Measurements from ENCODE around the gene CISD1. TPM values are rescaled to one million over a fixed set of nuclear protein-coding genes. Genes with fewer than 3 reads are reported as not detected.

Gene CISD1
- total and polyA plus RNA-seq, 9 of the 15 experiments (the other 6 are each of a cell fraction or from before 2014, with no cell fraction given): 35.8 to 342 (median 118) TPM

GRCh38 chr10:58334817-58335305 is 65.9 kb downstream of the CISD1 start, which contains the start of gene UBE2D1 (continued):
- TF ChIP-seq RBM34 (IDR thresholded peaks at IDR 0.05; ENCODE audit: borderline replicate concordance, insufficient read depth, low read length) (0 out of 2 replicates have a peak, but pooled peaks have one; percentile 81), CTBP1 (IDR thresholded peaks at IDR 0.05; ENCODE audit: borderline replicate concordance) (peak; percentile 76), KAT7 (CRISPR knock-in tag; IDR thresholded peaks at IDR 0.05; ENCODE audit: borderline replicate concordance) (peak; percentile 69; the same call in 1 of the 2 replicates), SAFB (IDR thresholded peaks at IDR 0.05; ENCODE audit: borderline replicate concordance, low read depth, low read length) (peak; percentile 13; the same call in 1 of the 2 replicates), POLR2AphosphoS5 (IDR thresholded peaks at IDR 0.05; ENCODE audit: control insufficient read depth, insufficient read depth, low read depth, low read length) (peak; percentile 86), SAP30 (IDR thresholded peaks at IDR 0.05; ENCODE audit: borderline replicate concordance, insufficient read depth, low read depth, low read length, poor library complexity, severe bottlenecking) (peak; percentile 85), TCF7 (IDR thresholded peaks at IDR 0.05; ENCODE audit: borderline replicate concordance) (no peak), YY1 (IDR thresholded peaks at IDR 0.05; ENCODE audit: borderline replicate concordance in 1 of 3, control insufficient read depth in 1 of 3, extremely low read depth in 1 of 3, insufficient read depth in 3 of 3, insufficient read length in 1 of 3, insufficient replicate concordance in 2 of 3, low read depth in 1 of 3, low read length in 2 of 3) (peak in 2 of 3 experiments; percentile 29 to 44), HMG20A (CRISPR knock-in tag; conservative IDR thresholded peaks at IDR 0.05) (no peak), KAT8 (IDR thresholded peaks at IDR 0.05; ENCODE audit: low read depth) (no peak), BHLHE40 (IDR thresholded peaks at IDR 0.05; ENCODE audit: low read length) (peak; percentile 34; the same call in 1 of the 2 replicates), RBFOX2 (IDR thresholded peaks at IDR 0.05; ENCODE audit: low read depth, low read length) (peak; percentile 98), ZNF324 (CRISPR knock-in tag; IDR thresholded peaks at IDR 0.05) (no peak), ATF7 (IDR thresholded peaks at IDR 0.05) (peak; percentile 43; the same call in 1 of the 2 replicates)
- TF ChIP-seq, protein P1, sequence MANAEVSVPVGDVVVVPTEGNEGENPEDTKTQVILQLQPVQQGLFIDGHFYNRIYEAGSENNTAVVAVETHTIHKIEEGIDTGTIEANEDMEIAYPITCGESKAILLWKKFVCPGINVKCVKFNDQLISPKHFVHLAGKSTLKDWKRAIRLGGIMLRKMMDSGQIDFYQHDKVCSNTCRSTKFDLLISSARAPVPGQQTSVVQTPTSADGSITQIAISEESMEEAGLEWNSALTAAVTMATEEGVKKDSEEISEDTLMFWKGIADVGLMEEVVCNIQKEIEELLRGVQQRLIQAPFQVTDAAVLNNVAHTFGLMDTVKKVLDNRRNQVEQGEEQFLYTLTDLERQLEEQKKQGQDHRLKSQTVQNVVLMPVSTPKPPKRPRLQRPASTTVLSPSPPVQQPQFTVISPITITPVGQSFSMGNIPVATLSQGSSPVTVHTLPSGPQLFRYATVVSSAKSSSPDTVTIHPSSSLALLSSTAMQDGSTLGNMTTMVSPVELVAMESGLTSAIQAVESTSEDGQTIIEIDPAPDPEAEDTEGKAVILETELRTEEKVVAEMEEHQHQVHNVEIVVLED (CRISPR knock-in tag; IDR thresholded peaks at IDR 0.05): peak; percentile 71
- TF ChIP-seq, protein P2, sequence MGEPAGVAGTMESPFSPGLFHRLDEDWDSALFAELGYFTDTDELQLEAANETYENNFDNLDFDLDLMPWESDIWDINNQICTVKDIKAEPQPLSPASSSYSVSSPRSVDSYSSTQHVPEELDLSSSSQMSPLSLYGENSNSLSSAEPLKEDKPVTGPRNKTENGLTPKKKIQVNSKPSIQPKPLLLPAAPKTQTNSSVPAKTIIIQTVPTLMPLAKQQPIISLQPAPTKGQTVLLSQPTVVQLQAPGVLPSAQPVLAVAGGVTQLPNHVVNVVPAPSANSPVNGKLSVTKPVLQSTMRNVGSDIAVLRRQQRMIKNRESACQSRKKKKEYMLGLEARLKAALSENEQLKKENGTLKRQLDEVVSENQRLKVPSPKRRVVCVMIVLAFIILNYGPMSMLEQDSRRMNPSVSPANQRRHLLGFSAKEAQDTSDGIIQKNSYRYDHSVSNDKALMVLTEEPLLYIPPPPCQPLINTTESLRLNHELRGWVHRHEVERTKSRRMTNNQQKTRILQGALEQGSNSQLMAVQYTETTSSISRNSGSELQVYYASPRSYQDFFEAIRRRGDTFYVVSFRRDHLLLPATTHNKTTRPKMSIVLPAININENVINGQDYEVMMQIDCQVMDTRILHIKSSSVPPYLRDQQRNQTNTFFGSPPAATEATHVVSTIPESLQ (CRISPR knock-in tag; IDR thresholded peaks at IDR 0.05): no peak
- TF ChIP-seq, protein P3, sequence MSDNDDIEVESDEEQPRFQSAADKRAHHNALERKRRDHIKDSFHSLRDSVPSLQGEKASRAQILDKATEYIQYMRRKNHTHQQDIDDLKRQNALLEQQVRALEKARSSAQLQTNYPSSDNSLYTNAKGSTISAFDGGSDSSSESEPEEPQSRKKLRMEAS (CRISPR knock-in tag; IDR thresholded peaks at IDR 0.05): peak; percentile 55; the same call in 1 of the 2 replicates
- TF ChIP-seq, protein P4, sequence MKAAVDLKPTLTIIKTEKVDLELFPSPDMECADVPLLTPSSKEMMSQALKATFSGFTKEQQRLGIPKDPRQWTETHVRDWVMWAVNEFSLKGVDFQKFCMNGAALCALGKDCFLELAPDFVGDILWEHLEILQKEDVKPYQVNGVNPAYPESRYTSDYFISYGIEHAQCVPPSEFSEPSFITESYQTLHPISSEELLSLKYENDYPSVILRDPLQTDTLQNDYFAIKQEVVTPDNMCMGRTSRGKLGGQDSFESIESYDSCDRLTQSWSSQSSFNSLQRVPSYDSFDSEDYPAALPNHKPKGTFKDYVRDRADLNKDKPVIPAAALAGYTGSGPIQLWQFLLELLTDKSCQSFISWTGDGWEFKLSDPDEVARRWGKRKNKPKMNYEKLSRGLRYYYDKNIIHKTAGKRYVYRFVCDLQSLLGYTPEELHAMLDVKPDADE (conservative IDR thresholded peaks at IDR 0.05; ENCODE audit: control insufficient read depth, low read depth, low read length): peak; percentile 87
- TF ChIP-seq, protein P5, sequence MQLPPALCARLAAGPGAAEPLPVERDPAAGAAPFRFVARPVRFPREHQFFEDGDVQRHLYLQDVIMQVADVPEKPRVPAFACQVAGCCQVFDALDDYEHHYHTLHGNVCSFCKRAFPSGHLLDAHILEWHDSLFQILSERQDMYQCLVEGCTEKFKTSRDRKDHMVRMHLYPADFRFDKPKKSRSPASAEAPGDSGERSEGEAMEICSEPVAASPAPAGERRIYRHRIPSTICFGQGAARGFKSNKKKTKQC (CRISPR knock-in tag; IDR thresholded peaks at IDR 0.05): peak; percentile 33; the same call in 1 of the 2 replicates
